Measurements from ENCODE around the gene LCP2. TPM values are rescaled to one million over a fixed set of nuclear protein-coding genes. Genes with fewer than 3 reads are reported as not detected.

The LCP2 gene
- total and polyA plus RNA-seq, 8 donors, result 7.0 to 110 (median 9.5) TPM

DNA sequence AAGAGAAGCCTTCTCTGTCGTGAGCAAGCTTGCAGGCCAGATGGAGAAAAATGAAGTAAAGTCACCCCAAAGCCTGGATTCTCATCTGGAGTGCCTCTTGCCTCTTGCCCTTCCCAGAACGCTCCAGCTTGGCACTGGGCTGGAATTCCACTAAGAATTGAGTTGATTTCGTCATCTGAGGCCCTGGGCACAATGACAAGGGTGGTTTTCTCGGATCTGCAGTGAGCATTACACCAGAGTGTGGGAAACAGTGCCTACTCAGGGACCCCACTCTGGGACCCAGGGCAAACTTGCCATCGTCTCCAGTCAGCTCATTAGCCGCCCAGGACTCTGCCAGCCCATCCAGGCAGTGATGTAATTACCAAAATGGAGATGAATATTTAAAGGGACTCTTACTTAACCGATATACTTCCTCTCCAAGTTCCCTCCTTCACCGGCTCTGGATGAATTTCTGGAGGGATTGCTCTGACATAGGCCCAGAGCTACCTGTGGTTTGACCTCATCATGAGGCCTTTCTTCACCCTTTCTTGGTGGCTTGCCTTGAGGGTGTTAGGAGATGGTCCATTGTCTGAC lies 44.7 kb upstream of the LCP2 start:
- peaks cover 0 to 2% of the 10 kb centered on the region in 2 donors for H3K27me3 ChIP-seq
- TF ChIP-seq, protein P1, sequence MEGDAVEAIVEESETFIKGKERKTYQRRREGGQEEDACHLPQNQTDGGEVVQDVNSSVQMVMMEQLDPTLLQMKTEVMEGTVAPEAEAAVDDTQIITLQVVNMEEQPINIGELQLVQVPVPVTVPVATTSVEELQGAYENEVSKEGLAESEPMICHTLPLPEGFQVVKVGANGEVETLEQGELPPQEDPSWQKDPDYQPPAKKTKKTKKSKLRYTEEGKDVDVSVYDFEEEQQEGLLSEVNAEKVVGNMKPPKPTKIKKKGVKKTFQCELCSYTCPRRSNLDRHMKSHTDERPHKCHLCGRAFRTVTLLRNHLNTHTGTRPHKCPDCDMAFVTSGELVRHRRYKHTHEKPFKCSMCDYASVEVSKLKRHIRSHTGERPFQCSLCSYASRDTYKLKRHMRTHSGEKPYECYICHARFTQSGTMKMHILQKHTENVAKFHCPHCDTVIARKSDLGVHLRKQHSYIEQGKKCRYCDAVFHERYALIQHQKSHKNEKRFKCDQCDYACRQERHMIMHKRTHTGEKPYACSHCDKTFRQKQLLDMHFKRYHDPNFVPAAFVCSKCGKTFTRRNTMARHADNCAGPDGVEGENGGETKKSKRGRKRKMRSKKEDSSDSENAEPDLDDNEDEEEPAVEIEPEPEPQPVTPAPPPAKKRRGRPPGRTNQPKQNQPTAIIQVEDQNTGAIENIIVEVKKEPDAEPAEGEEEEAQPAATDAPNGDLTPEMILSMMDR (IDR thresholded peaks at IDR 0.05), result no peak
- intact Hi-C loops (cut with DNase I), result no loop called here
- DNase-seq, result no peak
- peak; percentile 62 for ATAC-seq
- H3K36me3 ChIP-seq, result no peaks in the 10 kb centered on the region
- H3K9me3 ChIP-seq, result no peaks in the 10 kb centered on the region
- H3K4me1 ChIP-seq, result peaks cover 0 to 31% of the 10 kb centered on the region in 2 donors
- no peak overlapping the region for H3K4me3 ChIP-seq
- no peak overlapping the region for H3K27ac ChIP-seq

GRCh38 chr5:170341545-170341944 lies 44.0 kb upstream of the LCP2 start:
- no peak overlapping the region for H3K27ac ChIP-seq
- DNase-seq (no peak), ATAC-seq (no peak)
- H3K9me3 ChIP-seq, result no peaks in the 10 kb centered on the region
- intact Hi-C loops (cut with DNase I), result no loop called here
- TF ChIP-seq, protein P1 (IDR thresholded peaks at IDR 0.05), result no peak
- H3K4me1 ChIP-seq, result peaks cover 0 to 38% of the 10 kb centered on the region in 2 donors
- H3K4me3 ChIP-seq, result no peak overlapping the region
- no peaks in the 10 kb centered on the region for H3K36me3 ChIP-seq
- H3K27me3 ChIP-seq, result no peaks in the 10 kb centered on the region

- DNase-seq (no peak), ATAC-seq (no peak)
- intact Hi-C loops (cut with DNase I), result loop anchor here in 1 of 2 donors (5.0 kb wide), 1 partner anchor 67 kb away; no protein-coding TSS in a partner anchor
- H3K27me3 ChIP-seq, result no peaks in the 10 kb centered on the region
- no peaks in the 10 kb centered on the region for H3K36me3 ChIP-seq
- H3K4me3 ChIP-seq, result no peak overlapping the region
- H3K27ac ChIP-seq, result no peak overlapping the region
- peaks cover 0 to 55% of the 10 kb centered on the region in 2 donors for H3K4me1 ChIP-seq
- TF ChIP-seq, protein P1 (IDR thresholded peaks at IDR 0.05), result no peak
- H3K9me3 ChIP-seq, result no peaks in the 10 kb centered on the region
These were observed 42.2 kb upstream of the LCP2 start for GRCh38 chr5:170339780-170340167.

GRCh38 chr5:170338933-170339779 lies 41.6 kb upstream of the LCP2 start:
- intact Hi-C loops (cut with DNase I), result loop anchor here in 1 of 2 donors (5.0 kb wide), 1 partner anchor 67 kb away; no protein-coding TSS in a partner anchor
- ATAC-seq, result peak; percentile 59

More at GRCh38 chr5:170338933-170339779, 41.6 kb upstream of the LCP2 start:
- Histone ChIP-seq H3K4me1 (peaks cover 0 to 62% of the 10 kb centered on the region in 2 donors), H3K36me3 (no peaks in the 10 kb centered on the region), H3K9me3 (no peaks in the 10 kb centered on the region), H3K4me3 (no peak overlapping the region), H3K27ac (no peak overlapping the region), H3K27me3 (no peaks in the 10 kb centered on the region)
- DNase-seq, result no peak
- TF ChIP-seq, protein P1 (IDR thresholded peaks at IDR 0.05), result peak; percentile 32 to 60

Data from left lung (tissue), 10 donors.